ENCODE results near the gene IER2. TPM values are rescaled to one million over a fixed set of nuclear protein-coding genes. Genes with fewer than 3 reads are reported as not detected.

The IER2 gene
- total and polyA plus RNA-seq, 2 donors (not counting 3 experiments of a cell fraction or from before 2014, with no cell fraction given), result 60.6 to 81.6 TPM

DNA sequence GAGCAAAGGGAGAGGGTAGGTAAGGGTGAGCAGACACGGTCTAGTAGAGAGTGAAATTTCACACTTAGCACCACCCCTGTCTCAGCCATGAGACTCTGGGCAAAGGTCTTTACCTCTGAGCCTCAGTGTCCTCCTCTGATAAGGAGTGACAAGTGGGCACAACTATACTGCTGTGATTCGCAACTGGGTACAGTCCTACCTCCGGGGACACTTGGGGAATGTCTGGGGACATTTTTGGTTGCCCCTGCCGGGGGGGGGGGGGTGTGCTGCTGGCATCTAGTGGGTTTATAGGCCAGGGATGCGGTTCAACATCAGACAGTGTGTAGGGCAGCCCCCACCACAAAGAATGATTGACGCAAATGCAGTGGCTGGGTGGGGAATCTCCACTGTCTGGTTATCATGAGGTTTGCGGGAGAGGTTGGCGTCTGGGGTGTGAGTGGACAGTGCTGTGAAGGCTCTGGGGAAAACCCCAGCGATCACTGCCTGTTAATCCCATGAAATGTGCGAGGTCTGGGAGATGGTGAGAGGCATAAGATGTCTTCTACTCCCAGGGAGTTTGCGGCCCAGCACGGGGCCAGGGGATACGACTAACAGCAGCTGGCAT lies 27.8 kb upstream of the IER2 start:
- Histone ChIP-seq H3K36me3 (ENCODE audit: control insufficient read depth in 2 of 2, extremely low read depth in 1 of 2, insufficient read depth in 2 of 2, low read length in 2 of 2) (peaks cover 0 to 7% of the 10 kb centered on the region in 2 experiments), H3K4me2 (ENCODE audit: insufficient read depth, low read length) (no peak overlapping the region), H3K9ac (replicated peaks; ENCODE audit: extremely low read depth, insufficient read depth, low read length) (no peak overlapping the region), H3K27me3 (ENCODE audit: control insufficient read depth in 2 of 2, insufficient read depth in 2 of 2, low read length in 2 of 2) (no peaks in the 10 kb centered on the region), H3K27ac (ENCODE audit: insufficient read depth, low read depth, low read length) (no peak overlapping the region), H4K20me1 (replicated peaks; ENCODE audit: control insufficient read depth, extremely low read depth, insufficient read depth, low read length) (no peaks in the 10 kb centered on the region), H3K9me1 (replicated peaks; ENCODE audit: control insufficient read depth, extremely low read depth, insufficient read depth, low read length) (no peaks in the 10 kb centered on the region), H3K4me3 (replicated peaks in 1 of 3; ENCODE audit: insufficient read depth in 1 of 3, low read depth in 1 of 3, low read length in 3 of 3) (no peak overlapping the region), H2AFZ (ENCODE audit: low read depth, low read length) (no peak overlapping the region), H3K4me1 (ENCODE audit: control insufficient read depth, extremely low read depth, insufficient read depth, low read length) (peaks cover 8% of the 10 kb centered on the region), H3K9me3 (replicated peaks; ENCODE audit: control insufficient read depth, insufficient read depth, low read length) (no peaks in the 10 kb centered on the region), H3K79me2 (ENCODE audit: control insufficient read depth, insufficient read depth, low read length) (peaks cover 81% of the 10 kb centered on the region)
- dilution Hi-C loops (cut with MboI; ENCODE audit: extremely low pct_ligation_motif_present, low sequenced_read_pairs) (no loop called here), intact Hi-C loops (cut with micrococcal nuclease) (no loop called here)
- TF ChIP-seq EZH2 (IDR thresholded peaks at IDR 0.05; ENCODE audit: borderline replicate concordance, low read depth, low read length, severe bottlenecking), result no peak
- TF ChIP-seq POLR2AphosphoS5 (IDR thresholded peaks at IDR 0.05; ENCODE audit: insufficient read depth, low read depth, low read length), result no peak
- TF ChIP-seq POLR2A (IDR thresholded peaks at IDR 0.05; ENCODE audit: low read depth, low read length), result no peak
- TF ChIP-seq, protein P1, sequence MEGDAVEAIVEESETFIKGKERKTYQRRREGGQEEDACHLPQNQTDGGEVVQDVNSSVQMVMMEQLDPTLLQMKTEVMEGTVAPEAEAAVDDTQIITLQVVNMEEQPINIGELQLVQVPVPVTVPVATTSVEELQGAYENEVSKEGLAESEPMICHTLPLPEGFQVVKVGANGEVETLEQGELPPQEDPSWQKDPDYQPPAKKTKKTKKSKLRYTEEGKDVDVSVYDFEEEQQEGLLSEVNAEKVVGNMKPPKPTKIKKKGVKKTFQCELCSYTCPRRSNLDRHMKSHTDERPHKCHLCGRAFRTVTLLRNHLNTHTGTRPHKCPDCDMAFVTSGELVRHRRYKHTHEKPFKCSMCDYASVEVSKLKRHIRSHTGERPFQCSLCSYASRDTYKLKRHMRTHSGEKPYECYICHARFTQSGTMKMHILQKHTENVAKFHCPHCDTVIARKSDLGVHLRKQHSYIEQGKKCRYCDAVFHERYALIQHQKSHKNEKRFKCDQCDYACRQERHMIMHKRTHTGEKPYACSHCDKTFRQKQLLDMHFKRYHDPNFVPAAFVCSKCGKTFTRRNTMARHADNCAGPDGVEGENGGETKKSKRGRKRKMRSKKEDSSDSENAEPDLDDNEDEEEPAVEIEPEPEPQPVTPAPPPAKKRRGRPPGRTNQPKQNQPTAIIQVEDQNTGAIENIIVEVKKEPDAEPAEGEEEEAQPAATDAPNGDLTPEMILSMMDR (IDR thresholded peaks at IDR 0.05; ENCODE audit: extremely low read depth in 1 of 2, insufficient read depth in 1 of 2, low read depth in 1 of 2, low read length in 2 of 2), result no peak
- no peak for TF ChIP-seq FOS (IDR thresholded peaks at IDR 0.05; ENCODE audit: borderline replicate concordance, insufficient read depth, low read length)
- POLR2A ChIA-PET, result no interaction called here
- FAIRE-seq (no peak), DNase-seq (ENCODE audit: low read depth, low spot score) (no peak)
- CTCF ChIA-PET, result no interaction called here
- BruUV-seq (replicated peaks), result no TSS peak

All from endothelial cell of umbilical vein (primary cell).